Immature natural killer cell (primary cell): Measurements from ENCODE around the gene VPREB3. TPM values are rescaled to one million over a fixed set of nuclear protein-coding genes. Genes with fewer than 3 reads are reported as not detected.
A peak's percentile ranks its signal among the peaks of the same experiment; 100 is the strongest.

ENCODE experiments used
- DNase-seq, 3 donors: peaks; one replicate each; pipeline ENCODE4 v3.0.0; 2022; ENCODE audit warnings: mixed read lengths in 1 of 3
- H3K27ac Mint-ChIP-seq, 6 donors: one replicate each; pipeline ENCODE4 v1.8.0; 2020; ENCODE audit warnings: mixed read lengths in 6 of 6, mild to moderate bottlenecking in 5 of 6, inconsistent platforms in 4 of 6, moderate library complexity in 3 of 6
- H3K27me3 Mint-ChIP-seq, 3 donors: one replicate each; pipeline ENCODE4 v1.8.0; 2020 to 2021; ENCODE audit warnings: low read depth in 3 of 3, mild to moderate bottlenecking in 3 of 3, mixed read lengths in 3 of 3, moderate library complexity in 3 of 3, inconsistent platforms in 1 of 3
- H3K36me3 Mint-ChIP-seq, 3 donors: one replicate each; pipeline ENCODE4 v1.8.0; 2020; ENCODE audit warnings: mixed read lengths in 3 of 3, inconsistent platforms in 2 of 3, mild to moderate bottlenecking in 2 of 3
- H3K4me1 Mint-ChIP-seq, 2 donors: one replicate each; pipeline ENCODE4 v1.8.0; 2020; ENCODE audit warnings: inconsistent platforms in 2 of 2, mild to moderate bottlenecking in 2 of 2, mixed read lengths in 2 of 2, moderate library complexity in 1 of 2
- H3K4me3 Mint-ChIP-seq, 5 donors: one replicate each; pipeline ENCODE4 v1.8.0; 2020; ENCODE audit warnings: mild to moderate bottlenecking in 5 of 5, mixed read lengths in 5 of 5, inconsistent platforms in 3 of 5, moderate library complexity in 3 of 5
- H3K9me3 Mint-ChIP-seq, 6 donors: one replicate each; pipeline ENCODE4 v1.8.0; 2020; ENCODE audit warnings: mild to moderate bottlenecking in 6 of 6, mixed read lengths in 6 of 6, inconsistent platforms in 4 of 6, moderate library complexity in 3 of 6
- polyA plus RNA-seq, 3 donors: library from polyadenylated mRNA; unstranded; fragments of 300-500 nt; fragmentation: Illumina TruSeq; gene quantifications; one replicate each; pipeline ENCODE4 v1.2.3, GENCODE V29; 2021

The VPREB3 gene
- polyA plus RNA-seq, 3 donors from 2014 or later, result 1.3 TPM; not detected in 2

DNA sequence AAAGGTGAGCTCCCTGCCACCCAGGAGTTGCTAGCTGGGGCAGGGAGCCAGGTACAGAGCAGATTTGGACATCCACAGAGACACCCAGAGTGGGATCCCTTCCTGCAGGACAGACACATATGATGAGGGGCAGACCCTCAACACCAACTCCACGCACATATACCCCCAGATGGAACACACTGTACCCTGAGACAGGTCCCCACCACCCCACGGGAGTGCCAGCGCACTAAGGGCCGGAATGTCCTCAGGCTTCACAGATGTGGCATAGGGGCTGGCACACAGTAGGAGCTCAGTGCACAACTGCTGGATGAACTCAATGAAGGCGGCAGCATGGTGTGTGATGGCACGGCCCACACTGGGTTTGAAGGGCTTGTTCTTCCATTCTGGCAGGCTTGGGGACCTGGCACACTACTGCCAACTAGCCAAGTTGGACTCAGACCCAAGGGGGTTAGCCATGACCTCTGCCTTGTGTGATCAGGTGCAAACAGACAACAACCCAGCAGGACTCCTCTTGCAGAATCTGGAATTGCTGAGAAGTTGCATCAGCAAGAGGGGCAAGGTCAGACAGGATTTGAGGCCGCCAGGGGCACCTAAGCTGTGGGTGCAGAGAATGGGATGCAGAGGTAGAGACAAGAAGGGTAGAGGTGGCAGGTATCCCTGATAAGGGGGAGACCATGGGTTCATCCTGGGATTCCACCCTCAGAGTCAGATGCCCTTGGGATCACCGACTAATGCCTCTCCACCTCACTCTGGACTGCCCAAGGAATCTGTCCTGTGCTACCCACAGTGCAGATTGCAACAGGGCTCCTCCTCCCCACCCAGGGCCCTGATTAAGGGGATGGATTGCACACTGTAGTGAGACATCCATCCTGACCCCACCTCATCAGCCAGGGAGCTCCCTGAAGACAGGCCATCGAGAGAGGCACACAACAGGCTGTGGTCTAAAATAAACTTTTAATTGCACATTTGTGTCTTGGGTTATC is 11.0 kb upstream of the VPREB3 start:
- H3K4me1 Mint-ChIP-seq, result peaks cover 33 to 40% of the 10 kb centered on the region in 2 donors
- peak overlapping the region; percentile 6 to 62 (median 50) for H3K4me3 Mint-ChIP-seq
- DNase-seq, result no peak
- H3K36me3 Mint-ChIP-seq, result no peaks in the 10 kb centered on the region
- H3K27ac Mint-ChIP-seq, result no peak overlapping the region
- H3K9me3 Mint-ChIP-seq, result no peaks in the 10 kb centered on the region
- H3K27me3 Mint-ChIP-seq, result peaks cover 0 to 3% (median 2%) of the 10 kb centered on the region in 3 donors

DNA sequence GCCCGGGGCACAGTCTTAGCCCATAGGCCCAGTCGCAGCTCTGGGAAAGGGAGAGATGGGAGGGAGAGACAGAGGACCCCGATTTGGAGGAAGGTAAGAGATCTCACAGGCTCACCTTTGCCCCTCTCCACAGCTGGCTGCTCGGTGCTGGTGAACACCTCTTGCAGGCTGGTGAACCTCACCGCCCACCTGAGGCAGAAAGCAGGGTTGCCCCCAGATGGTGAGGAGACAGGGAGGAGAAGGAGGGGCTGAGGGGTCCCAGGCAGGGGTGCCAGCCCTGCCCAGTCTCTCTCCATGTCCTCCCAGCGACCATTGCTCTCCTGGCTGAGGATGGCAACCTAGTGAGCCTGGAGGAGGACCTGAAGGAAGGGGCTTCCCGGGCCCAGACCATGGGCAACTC is 9.7 kb upstream of the VPREB3 start:
- peaks cover 33 to 40% of the 10 kb centered on the region in 2 donors for H3K4me1 Mint-ChIP-seq
- no peaks in the 10 kb centered on the region for H3K36me3 Mint-ChIP-seq
- peak overlapping the region in 2 of 6 donors; percentile 45 to 46 for H3K27ac Mint-ChIP-seq
- DNase-seq, result no peak
- peaks cover 0 to 3% (median 0%) of the 10 kb centered on the region in 3 donors for H3K27me3 Mint-ChIP-seq
- H3K9me3 Mint-ChIP-seq, result no peaks in the 10 kb centered on the region
- peak overlapping the region; percentile 64 to 75 (median 67) for H3K4me3 Mint-ChIP-seq

DNA sequence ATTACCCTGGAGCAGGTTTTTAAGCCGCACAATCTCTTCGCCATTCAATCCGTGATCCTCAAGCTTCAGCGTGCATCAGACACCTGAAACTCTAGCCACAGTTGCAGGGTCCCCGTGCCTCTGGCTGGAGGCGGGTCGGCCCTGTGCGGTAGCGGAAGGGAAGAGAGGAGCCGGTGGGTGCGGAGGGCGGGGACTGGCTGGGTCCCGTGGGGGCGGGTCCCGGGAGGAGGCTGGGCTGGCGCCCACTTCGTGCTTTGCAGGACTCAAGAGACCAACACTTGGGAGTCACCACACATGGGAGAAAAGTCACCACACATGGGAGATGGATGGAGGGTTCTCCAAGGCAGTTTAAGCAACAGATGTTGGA is 9.3 kb upstream of the VPREB3 start:
- Mint-ChIP-seq H3K27me3 (peaks cover 0 to 3% (median 0%) of the 10 kb centered on the region in 3 donors), H3K4me3 (peak overlapping the region; percentile 64 to 75 (median 67)), H3K4me1 (peaks cover 33 to 40% of the 10 kb centered on the region in 2 donors), H3K27ac (peak overlapping the region in 3 of 6 donors; percentile 24 to 46 (median 45)), H3K36me3 (no peaks in the 10 kb centered on the region), H3K9me3 (no peaks in the 10 kb centered on the region)
- peak; percentile 22 to 32 (median 28) for DNase-seq

DNA sequence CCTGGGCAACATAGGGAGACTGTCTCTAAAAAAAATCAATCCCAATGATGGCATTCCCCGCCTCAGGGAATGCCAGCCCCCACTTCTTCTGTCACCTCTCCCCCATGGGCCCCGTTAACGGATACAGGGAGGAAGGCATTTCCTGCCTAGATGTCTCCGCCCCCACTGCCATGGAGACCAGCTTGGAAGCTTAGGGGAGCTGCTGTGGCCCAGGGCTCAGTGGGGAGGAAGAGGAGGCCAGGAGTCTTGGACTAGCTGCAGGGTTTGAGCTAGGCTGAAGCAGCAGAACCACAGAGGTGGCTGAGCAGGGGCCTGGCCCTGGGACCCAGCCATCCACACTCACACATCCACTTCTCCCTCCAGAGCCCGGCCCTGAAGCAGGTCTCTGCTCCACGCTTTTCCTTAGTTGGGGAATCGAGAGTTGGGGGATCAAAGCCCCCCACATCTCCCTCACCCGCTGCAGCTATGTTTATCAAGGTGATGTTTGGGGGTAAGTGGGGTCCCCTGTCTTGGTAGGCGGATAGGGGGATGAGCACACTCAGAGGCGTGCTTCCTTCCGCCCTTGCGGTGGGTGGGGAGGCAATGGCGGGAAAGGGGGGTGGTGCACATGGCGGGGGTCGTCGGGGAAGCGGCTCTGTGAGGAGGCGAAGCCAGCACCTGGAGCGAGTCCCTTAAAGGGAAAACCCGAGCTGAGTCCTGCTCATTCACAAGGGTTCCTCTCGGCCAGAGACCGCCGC is 8.8 kb upstream of the VPREB3 start, which contains the start of gene C22orf15:
C22orf15 (plus strand) TSS at position 149 of the 737 bp plus-strand sequence; CDS start at position 466, 317 bp downstream.
- no peak for DNase-seq
- Mint-ChIP-seq H3K4me1 (peaks cover 33 to 40% of the 10 kb centered on the region in 2 donors), H3K27me3 (peaks cover 0 to 3% (median 0%) of the 10 kb centered on the region in 3 donors), H3K4me3 (peak within 1 kb of the TSS; percentile 64 to 75 (median 67)), H3K9me3 (no peaks in the 10 kb centered on the region), H3K36me3 (no peaks in the 10 kb centered on the region), H3K27ac (peak within 1 kb of the TSS in 5 of 6 donors; percentile 25 to 70 (median 53))

DNA sequence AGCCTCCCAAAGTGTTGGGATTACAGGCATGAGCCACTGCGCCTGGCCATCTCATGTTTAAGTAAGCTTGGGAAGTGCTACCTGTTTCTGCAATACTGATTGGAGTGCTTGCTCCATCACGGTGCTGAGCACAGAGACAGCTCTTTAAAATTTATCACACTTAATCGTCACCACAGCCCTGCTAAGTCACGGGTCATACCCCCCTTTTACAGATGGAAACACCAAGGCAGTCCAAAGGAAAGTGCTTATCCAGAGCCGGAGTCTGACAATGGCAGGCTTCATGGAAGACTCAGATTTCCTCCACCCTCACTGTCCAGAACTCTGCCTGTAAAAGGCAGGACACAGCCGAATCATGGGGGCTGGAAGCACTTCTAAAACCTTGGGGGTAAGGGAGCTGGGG is 5.8 kb upstream of the VPREB3 start:
- peaks cover 0 to 2% (median 0%) of the 10 kb centered on the region in 3 donors for H3K27me3 Mint-ChIP-seq
- H3K36me3 Mint-ChIP-seq, result no peaks in the 10 kb centered on the region
- no peak overlapping the region for H3K27ac Mint-ChIP-seq
- no peaks in the 10 kb centered on the region for H3K9me3 Mint-ChIP-seq
- no peak overlapping the region for H3K4me3 Mint-ChIP-seq
- no peak for DNase-seq
- H3K4me1 Mint-ChIP-seq, result peaks cover 21 to 23% of the 10 kb centered on the region in 2 donors

DNA sequence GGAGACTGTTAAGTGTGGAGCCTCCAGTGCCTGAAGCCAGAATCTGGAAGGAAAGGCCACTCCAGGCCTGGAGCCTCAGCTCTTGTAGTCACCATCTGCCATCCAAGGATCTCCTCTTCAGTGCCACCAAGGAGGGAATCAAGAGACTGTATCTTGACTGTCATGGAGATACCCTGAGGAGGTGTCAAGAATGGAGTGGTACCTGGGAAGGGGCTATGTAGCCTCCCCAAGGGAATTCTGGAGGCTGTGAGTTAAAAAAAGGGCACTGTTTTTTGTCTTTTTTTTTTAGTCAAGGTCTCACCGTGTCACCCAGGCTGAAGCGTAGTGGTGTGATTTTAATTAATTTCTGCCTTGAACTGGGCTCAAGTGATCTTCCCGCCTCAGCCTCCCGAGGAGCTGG is 5.3 kb upstream of the VPREB3 start:
- Mint-ChIP-seq H3K4me1 (peaks cover 16 to 18% of the 10 kb centered on the region in 2 donors), H3K27ac (no peak overlapping the region), H3K9me3 (no peaks in the 10 kb centered on the region), H3K4me3 (no peak overlapping the region), H3K27me3 (peaks cover 0 to 2% (median 0%) of the 10 kb centered on the region in 3 donors), H3K36me3 (no peaks in the 10 kb centered on the region)
- DNase-seq, result no peak

DNA sequence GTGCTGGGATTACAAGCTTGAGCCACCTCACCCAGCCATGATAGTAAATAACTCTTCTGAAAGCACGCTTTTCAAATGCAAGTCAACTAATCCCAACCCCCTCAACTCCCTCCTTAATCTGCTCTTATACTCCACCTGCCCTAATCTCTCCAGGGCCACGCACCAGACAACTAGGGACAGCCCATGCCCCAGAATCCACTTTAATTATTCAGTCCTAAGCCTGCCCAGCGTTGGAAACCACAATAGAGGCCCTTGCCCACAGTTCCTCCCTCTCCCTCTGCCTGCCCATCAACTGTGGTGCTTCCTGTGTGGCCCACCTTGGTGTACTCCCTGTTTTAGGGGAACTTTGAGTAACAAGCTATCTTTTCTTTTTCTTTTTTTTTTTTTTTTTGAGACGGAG is 2.7 kb upstream of the VPREB3 start:
- peak overlapping the region in 1 of 6 donors; percentile 69 for H3K27ac Mint-ChIP-seq
- no peak for DNase-seq
- peaks cover 0 to 2% (median 2%) of the 10 kb centered on the region in 3 donors for H3K27me3 Mint-ChIP-seq
- peaks cover 0 to 3% of the 10 kb centered on the region in 2 donors for H3K4me1 Mint-ChIP-seq
- no peaks in the 10 kb centered on the region for H3K9me3 Mint-ChIP-seq
- H3K36me3 Mint-ChIP-seq, result no peaks in the 10 kb centered on the region
- H3K4me3 Mint-ChIP-seq, result no peak overlapping the region

DNA sequence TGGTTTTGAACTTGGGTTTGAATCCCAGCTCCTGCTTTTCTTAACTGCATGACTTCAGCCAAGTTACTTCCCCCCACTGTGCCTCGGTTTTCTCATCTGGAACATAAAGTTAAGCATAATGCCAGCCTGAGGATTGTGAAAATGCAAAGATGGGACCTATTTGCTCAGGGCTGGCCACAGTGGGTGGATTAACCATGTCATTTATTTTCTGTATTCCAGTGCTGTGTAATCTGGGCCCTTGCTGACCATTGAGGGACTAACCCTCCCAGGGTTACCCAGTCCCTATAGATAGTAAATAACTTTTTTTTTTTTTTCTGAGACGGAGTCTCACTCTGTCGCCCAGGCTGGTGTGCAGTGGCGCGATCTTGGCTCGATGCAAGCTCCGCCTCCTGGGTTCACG is 1.5 kb upstream of the VPREB3 start:
- DNase-seq, result no peak
- Mint-ChIP-seq H3K36me3 (no peaks in the 10 kb centered on the region), H3K9me3 (no peaks in the 10 kb centered on the region), H3K27ac (no peak overlapping the region), H3K27me3 (peaks cover 0 to 2% (median under 1%) of the 10 kb centered on the region in 3 donors), H3K4me1 (peaks cover under 1 to 6% of the 10 kb centered on the region in 2 donors), H3K4me3 (no peak overlapping the region)

DNA sequence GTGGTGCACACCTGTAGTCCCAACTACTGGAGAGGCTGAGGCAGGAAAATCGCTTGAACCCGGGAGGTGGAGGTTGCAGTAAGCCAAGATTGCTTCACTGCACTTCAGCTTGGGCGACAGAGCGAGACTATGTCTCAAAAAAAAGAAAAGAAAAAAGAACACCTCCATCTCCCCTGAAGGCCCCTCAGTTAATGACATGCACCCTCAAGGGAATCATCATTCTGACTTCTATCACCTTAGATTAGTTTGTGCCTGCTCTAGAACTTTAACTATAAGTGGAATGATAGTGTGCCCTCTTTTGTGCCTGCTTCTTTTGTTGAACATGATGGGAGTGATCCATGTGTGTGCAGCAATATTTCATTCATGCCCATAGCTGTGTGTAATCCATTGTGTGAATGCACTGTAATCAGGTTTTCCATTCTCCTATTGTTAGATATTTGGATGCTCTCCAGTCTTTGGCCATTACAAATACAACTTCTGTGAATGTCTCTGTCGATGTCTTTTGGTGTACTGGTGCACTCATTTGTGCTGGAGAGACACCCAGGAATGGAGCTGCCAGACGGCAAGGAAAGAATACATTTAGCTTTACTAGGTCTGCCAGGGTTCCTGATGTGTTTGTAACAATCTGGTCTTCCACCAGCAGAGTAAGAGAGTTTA is 883 bp upstream of the VPREB3 start:
- Mint-ChIP-seq H3K4me1 (peaks cover 6 to 12% of the 10 kb centered on the region in 2 donors), H3K27ac (peak overlapping the region in 1 of 6 donors; percentile 7), H3K9me3 (no peaks in the 10 kb centered on the region), H3K4me3 (no peak overlapping the region), H3K36me3 (no peaks in the 10 kb centered on the region), H3K27me3 (peaks cover 0 to 2% (median 0%) of the 10 kb centered on the region in 3 donors)
- no peak for DNase-seq

DNA sequence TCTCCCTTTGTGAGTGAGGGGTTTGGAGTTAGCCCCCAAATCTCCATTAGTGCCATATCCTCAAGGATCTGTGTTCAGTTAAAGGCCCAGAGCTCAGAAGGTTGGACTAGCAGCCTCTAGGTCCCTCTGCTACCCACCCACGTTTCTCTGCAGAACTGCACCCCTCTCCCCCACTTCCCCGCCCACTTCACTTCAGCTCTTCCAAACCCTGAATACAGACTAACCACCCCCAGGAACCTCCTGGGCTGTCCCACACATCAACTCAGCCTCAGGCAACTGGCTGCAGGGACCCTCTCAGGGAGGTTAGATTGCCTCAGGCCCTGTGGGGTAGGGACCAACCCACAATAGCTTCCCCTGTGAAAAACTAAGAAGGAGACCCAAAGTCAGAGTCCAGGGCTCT is 840 bp downstream of the VPREB3 start:
- no peak overlapping the region for H3K27ac Mint-ChIP-seq
- H3K9me3 Mint-ChIP-seq, result no peaks in the 10 kb centered on the region
- peaks cover 0 to 2% (median 0%) of the 10 kb centered on the region in 3 donors for H3K27me3 Mint-ChIP-seq
- H3K4me3 Mint-ChIP-seq, result no peak overlapping the region
- H3K36me3 Mint-ChIP-seq, result peaks cover 0 to 5% (median 0%) of the 10 kb centered on the region in 3 donors
- H3K4me1 Mint-ChIP-seq, result peaks cover 14 to 18% of the 10 kb centered on the region in 2 donors
- DNase-seq, result no peak

DNA sequence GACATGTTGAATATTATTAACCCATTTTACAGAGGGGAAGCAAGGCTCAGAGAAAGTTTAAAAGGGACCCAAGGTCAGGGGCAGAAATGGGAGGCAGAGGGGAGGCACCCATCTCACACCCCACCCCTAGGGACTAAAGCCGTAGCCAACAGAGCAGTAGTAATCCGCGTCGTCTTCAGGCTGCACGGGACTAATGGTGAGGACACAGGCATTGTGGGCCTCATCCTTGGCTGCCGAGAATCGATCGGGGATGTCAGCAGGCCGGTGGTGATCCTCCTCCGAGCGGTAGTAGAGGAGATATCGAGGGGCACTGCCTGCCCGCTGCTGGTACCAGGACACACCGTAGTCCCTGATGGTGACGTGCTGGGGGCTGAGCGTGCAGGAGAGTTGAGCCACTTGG is 1.5 kb downstream of the VPREB3 start:
- H3K4me1 Mint-ChIP-seq, result peaks cover 14 to 18% of the 10 kb centered on the region in 2 donors
- H3K4me3 Mint-ChIP-seq, result peak overlapping the region; percentile 62 to 84 (median 75)
- H3K27ac Mint-ChIP-seq, result peak overlapping the region in 2 of 6 donors; percentile 55 to 76

DNA sequence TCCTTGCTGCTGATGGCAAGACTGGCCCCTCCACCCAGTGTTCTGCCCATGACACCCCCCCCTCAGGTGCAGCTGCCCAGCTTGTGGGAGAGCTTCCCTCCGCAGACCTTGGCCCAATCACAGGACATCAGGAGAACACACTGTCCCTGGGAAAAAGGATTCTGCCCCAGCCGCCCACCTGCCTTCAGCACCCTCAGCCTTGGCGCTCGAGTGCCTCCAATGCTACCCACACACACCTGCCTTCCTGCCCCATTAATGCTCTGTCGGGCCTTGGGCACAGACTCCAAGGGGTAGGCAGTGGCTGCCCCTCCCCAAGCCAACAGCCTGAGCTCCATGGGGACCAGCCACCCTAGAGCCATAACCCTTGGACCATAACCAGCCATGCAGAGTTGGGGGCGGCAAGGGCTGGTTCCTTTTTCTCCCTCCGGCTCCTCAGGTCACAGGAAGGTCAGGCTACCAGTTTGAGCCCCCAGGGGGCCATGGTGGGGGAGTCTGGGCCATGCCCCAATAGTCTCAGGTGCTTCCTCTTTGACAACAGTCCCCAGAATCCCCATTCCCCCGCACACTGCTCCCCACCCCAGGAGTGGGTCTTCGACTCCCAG is 2.0 kb downstream of the VPREB3 start:
- H3K36me3 Mint-ChIP-seq, result peaks cover 0 to 5% (median 0%) of the 10 kb centered on the region in 3 donors
- H3K4me1 Mint-ChIP-seq, result peaks cover 14 to 18% of the 10 kb centered on the region in 2 donors
- DNase-seq, result no peak
- H3K27ac Mint-ChIP-seq, result peak overlapping the region in 4 of 6 donors; percentile 67 to 76 (median 72)
- peaks cover 0 to 2% (median 0%) of the 10 kb centered on the region in 3 donors for H3K27me3 Mint-ChIP-seq
- H3K9me3 Mint-ChIP-seq, result no peaks in the 10 kb centered on the region
- peak overlapping the region; percentile 62 to 84 (median 75) for H3K4me3 Mint-ChIP-seq

More for the DNA sequence above, 1.5 kb downstream of the VPREB3 start:
- peaks cover 0 to 5% (median 0%) of the 10 kb centered on the region in 3 donors for H3K36me3 Mint-ChIP-seq
- H3K27me3 Mint-ChIP-seq, result peaks cover 0 to 2% (median 0%) of the 10 kb centered on the region in 3 donors
- no peaks in the 10 kb centered on the region for H3K9me3 Mint-ChIP-seq
- DNase-seq, result no peak
